ENCODE data around the gene SUMF1.

The SUMF1 gene

DNA sequence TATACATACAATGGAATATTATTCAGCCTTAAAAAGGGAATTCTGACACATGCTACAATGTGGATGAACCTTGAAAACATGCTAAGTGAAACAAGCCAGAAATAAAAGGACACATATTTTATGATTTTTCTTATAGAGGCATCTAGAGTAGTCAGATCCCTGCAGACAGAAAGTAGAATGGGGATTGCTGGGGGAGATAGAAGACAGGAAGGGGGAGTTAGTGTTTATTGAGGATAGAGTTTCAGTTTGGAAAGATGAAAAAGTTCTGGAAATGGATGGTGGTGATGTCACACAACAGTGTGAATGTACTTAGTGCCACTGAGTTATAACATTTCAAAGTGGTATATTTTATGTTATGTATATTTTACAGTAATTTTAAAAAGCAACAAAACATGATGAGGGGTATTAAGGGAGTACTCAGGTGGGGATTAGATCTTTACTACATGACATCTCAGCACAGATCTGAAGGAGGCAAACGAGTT, 30.8 kb upstream of the SUMF1 start:
- no peak for DNase-seq (ENCODE audit: low read depth in 2 of 2)

DNA sequence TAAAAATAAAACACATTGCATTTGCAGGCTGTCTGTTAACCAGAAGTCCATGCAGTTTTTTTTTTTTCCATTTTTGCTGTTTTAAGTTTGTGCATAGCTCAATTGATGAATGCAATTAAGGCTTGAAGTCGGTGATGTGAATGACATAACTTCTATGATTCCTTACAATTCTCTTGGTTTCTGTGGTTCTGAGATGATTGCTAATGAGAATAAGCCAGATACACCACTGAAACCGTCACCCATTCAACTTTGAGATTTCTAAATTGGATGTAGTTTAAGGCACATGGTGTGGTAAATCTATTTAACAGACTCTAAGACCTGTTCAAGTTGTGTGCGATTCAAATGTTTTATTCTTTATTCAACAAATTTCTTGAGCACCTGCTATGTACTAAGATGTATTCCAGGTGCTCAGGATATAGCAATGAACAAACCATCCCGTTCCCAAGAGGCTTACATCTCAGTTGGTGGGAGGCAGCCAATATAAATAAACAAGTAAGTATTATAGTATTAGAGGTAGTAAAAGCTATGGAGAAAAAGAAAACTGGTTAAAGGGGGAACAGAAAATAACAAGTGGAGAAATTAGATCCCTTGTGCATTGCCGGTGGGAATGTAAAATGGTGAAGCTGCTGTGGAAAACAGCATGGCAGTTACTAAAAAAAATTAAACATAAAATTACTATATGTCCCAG, 30.1 kb upstream of the SUMF1 start:
- DNase-seq (ENCODE audit: low read depth in 2 of 2), result no peak

DNA sequence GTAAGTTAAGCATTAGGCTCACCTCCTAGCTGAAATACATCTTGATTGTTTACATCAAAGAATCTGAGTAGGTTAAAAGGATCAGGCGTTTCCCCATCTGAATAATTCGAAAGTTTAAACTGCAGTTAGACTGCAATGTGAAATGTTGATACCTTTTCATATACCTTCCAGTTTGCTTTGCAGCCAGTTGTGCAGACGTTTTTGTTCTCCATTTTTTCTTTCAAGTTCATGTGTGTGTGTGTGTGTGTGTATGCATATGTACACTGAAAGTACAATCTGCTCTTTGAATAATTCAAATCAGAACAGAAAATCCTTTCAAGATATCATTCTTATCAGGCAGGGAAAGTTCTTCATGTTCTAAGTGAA, 29.0 kb upstream of the SUMF1 start:
- no peak for DNase-seq (ENCODE audit: low read depth in 2 of 2)

DNA sequence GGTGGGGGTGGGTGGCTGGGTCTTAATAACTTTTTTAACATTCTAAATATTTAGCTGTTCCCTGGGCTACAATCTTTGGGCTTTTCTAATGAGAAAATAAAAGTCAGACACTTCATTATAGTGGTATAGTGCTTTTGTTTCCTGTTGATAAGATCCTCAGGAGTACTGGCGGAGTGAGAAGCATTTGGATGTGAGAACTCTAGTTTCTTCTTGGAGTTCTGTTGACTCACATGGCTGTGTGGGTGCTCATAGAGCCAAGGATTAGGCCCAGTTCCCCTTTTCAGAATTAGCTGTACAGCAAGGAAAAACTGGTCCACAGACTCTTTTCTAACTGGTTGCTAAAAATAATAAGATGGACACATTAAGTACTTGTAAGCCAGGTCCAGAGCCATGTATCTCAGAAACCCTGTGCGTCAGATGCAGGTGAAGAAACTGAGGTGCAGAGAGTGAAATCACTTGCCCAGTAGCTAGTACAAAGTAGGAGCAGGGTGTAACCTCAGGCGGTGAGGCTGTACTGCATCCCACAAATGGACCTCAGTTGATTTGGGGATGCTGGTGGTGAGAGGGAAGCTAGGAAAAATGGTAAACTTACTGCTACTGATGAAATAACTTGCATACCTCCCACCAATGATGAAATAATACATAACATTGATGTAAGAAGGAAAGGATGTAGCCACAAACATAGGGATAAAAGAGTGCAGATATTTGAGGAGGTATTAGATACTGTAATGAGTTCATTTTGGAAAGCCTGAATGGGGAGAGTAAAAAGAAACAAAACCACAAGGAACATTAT, 28.4 kb upstream of the SUMF1 start:
- DNase-seq (ENCODE audit: low read depth in 2 of 2), result no peak

DNA sequence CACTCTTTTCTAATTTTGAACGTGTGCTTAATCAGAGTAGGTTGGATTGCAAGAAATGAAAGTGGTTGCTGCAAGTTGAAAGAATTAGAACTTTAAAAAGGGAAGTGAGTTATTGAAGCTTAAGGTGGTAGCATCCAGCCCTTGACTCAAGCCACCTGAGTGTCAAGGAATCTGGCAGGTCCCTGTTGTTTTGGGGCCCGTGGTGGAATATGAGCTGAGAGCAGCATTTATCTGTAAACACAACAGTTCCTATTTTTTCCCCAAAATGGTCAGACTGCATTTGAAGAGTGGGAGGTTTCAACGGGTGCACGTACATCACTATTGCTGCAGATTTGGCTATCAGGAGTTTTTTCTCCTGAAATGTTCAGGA, 27.8 kb upstream of the SUMF1 start:
- DNase-seq (ENCODE audit: low read depth in 2 of 2), result no peak

DNA sequence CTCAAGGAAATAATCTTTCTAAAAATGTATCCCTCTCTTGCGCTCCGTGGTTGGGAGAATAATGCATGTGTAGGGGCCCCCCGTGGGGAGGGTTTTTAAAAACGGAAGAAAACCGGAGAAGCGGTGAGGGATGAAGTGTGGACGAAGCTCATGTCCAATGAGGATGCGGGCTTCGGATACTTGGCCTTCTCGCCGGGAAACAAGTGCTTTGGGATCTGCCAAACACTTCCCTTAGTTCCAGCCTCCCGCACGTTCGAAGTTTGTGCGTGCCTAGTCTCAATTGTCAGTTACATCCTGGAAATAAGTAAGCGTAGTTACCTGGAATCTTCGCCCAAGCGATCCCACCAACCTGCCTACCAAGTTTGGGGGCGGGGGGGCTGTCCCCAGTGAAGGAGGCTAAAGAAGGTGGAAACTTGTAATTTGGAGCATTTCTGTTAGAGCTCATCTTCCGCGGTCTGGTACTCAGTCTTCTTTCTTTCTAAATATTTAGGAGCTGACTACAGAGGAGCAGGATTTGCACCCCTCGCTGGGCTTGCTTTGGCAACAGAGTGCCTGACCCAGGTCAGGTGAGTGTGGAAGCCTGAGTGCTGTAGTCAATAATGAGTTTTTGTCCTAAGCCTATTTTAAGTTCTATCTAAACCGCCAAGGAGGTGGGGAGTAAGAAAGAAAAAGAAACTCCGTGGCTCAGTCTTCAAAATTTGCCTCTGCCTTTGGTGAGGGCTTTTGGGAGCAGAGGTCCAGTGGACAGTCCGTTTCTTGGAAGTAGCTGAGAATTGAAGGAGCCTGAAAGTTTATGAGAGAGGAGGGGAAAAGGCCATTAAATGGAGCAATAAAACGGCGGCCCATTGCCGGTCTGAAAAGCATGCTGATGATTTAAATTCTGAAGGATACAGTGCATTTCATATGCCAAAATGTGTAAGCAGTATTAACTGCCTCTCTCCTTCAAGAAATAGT, 27.1 kb upstream of the SUMF1 start:
- no peak for DNase-seq (ENCODE audit: low read depth in 2 of 2)

DNA sequence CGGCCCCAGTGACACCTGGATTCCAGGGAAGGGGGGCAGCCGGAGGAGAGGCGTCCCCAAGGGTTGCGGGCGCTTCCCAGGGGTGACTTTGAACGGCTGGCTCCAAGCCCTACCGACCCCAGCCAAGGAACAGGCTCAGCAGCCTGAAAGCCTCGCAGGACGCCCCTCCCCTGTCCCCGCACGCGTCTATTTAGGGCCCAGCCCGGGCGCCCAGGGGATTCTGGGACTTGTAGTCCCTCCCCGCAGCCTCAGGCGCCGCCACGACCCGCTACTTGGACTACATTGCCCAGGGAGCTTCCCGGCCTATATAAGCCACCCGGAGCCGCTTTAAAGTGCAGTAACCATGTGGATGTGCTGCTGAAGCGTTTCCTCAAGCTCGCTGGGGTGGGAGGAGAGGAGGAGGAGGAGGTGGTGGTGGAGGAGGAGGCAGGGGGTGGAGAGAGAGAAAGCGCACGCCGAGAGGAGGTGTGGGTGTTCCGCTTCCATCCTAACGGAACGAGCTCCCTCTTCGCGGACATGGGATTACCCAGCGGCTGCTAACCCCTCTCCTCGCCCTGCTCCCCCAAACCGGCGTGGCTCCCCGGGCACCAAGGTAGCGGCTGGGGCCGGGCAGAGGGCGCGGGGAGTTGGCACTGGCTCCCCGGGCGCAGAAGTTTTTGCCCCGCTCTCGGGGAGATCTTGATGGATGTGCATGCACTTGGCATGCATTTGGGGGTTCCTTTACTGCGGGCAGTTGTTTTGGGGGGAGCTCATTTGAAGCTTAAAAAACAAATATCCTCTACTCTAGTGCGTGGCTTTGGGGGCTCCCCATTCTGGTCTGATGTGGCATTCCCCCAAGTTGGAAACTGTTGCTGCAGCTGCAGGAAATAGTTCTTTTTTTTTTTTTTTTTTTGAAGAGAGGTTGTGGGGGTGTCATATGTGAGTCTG, 26.2 kb upstream of the SUMF1 start, which contains the start of gene ITPR1:
TSS of gene ITPR1 (plus strand) at position 335 of the 927 bp plus-strand sequence. CDS start 23,144 bp downstream, outside the sequence.
- DNase-seq (ENCODE audit: low read depth in 2 of 2), result peak; percentile 90 to 99

DNA sequence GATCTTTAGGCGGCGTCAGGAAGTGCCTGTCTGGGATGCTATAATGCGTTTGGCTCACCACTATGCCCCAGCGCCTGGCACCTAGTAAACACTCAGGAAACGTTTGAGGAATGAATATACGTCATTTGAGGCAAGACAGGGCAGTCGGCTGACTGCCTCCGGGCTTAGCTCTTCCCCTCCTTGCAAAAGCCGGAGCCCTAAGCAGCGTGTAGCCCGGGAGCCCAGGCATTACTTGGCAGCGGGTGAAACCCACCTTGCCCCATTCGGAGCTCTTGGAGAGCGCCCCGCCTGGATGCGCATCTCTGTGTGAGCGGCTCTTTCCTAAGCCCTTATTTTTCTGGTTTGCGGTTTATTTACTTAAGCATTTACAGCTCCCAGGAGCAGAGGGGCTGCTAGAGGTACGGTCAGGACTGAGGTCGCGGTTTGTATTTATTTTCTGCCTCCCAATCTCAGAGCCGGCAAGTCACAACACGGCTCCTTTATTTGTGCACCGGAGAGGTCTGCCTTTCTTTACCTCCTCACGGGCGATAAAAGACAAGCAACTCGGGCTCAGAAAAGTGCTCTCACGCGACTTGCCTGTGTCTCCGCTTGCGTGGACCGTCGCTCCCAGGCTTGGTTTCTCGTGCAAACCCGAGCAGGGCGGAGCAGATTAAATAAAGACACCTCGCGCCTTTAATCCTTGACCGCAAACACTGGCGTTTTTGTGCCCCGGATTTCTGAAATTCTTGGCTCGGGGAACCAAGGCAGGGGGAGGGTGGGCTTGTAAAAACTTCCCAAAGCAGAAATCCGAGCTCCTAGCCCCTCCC, 25.3 kb upstream of the SUMF1 start:
- peak in 1 of 2 donors; percentile 28 for DNase-seq (ENCODE audit: low read depth in 2 of 2)

DNA sequence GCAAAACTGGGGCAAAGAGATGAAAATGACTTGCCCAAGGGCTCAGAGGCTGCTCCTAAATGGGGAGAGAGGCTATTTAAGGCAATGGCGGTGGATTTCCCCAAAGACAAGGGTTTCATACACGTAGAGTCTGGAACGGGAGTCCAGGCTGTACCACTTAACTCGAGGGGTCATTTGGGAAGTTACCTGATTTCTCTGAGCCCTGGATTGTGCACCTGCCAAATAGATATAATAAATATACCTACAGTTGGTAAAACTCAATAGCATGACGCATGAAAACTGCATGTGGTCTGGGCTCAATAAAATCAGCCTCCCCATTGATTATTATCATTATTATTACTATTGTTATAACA, 24.8 kb upstream of the SUMF1 start:
- DNase-seq (ENCODE audit: low read depth in 2 of 2), result no peak

DNA sequence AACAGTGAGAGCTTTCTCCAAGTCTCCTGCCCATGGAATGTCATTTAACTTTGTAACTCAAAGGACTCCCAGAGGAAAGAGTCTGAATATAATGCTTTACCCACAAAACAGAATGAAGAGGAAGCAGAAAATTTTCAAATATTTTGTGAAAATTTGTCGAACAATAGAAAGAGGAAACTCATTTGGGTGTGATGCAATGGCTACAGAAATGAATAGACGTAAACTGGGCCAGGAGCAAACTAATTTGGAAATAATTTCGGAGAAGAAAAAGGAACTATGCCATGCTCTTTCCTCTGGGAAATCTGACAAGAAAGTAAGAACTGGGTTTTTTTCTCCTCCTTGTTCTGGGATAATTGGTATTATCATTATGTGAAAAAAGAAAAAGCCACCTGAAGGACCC, 11.2 kb upstream of the SUMF1 start:
- DNase-seq (ENCODE audit: low read depth in 2 of 2), result no peak

DNA sequence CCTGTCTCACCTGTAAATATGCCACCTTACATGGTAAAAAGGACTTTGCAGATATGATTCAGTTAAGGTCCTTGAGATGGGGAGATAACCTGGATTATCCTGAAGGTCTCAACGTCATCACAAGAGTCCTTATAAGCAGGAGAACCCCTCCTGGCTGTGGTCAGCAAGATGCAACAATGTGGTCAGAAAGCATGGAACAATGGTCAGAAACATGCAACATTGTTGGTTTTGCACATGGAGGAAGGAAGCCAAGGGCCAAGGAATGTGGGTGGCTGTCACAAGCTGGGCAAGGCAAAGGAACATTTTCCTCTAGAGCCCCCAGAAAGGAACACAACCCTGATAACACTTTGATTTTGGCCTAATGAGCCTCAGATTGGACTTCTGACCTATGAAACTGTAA, 9.4 kb upstream of the SUMF1 start:
- DNase-seq (ENCODE audit: low read depth in 2 of 2), result no peak

DNA sequence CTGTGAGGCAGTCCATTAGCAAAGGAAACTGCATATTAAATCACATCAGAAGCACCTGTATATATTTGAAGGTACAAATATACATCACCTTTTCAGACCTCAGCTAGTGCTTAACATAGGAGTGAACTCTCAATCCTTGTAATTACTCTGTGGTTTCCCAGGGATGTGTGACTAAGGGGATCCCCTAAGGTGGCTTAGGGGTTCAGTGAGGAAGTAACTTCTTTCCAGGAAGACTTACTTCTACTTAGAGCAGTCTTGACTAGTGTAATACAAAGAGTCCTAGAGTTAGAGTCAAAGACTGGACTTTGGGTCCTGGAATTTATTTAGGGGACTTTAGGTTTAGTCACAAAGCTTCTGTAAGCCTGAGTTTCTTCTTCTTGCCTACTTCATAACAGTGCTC, 8.7 kb upstream of the SUMF1 start:
- no peak for DNase-seq (ENCODE audit: low read depth in 2 of 2)

DNA sequence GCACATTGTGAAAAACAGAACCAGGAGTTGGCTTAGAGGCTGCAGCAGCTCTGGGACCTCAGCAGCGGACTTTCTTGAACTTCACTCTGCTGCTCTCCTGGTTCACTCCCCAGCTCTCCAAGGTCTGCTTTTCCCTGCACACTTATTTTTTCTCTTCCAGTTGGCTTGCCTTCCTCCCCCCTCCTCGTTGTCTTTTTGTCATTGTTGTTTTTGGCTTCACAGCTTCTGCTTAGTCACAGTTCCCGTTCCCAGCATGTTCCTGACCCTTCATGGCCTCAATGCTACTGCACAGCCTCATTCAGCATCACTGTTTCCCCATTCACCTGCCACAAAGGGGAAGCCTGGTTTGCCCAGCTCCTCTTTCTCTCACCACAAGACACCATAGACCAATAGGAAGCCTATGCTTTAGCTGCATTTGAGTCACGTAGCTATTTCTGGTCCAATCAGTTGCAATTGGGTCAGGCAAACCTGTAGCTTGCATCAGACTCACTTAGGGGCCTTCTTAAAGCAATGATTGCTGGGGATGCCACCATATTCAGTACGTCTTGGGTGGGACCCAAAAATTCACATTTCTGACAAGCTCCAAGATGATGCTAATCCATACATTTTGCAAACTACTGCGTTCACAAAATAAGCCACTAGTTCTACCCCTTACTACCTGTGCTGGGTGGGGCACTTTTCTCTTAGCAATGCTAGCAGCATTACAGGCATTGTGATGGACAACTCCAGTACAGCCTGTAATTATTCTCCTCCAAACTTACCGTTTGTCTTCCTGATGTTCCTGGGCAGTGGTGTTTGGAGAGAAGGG, 7.8 kb upstream of the SUMF1 start:
- no peak for DNase-seq (ENCODE audit: low read depth in 2 of 2)

DNA sequence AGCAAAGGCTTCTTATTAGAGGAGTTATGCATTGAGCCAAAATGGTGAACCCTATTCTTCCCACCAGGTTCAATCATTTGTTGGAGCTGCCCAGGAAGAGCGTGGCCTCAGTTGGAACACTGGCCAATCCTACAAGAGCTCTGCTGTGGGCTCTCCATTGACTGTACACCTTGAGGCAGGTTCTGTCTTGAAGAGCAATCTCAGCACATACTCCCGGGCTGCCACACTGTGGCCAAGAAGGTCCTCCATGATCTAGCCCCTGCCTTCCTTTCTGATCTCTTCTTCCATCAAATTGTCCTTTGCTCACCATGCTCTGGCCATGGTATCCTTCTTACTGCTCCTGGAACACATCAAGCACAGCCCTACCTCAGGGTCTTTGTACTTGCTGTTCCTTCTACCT, 5.7 kb upstream of the SUMF1 start:
- DNase-seq (ENCODE audit: low read depth in 2 of 2), result no peak

DNA sequence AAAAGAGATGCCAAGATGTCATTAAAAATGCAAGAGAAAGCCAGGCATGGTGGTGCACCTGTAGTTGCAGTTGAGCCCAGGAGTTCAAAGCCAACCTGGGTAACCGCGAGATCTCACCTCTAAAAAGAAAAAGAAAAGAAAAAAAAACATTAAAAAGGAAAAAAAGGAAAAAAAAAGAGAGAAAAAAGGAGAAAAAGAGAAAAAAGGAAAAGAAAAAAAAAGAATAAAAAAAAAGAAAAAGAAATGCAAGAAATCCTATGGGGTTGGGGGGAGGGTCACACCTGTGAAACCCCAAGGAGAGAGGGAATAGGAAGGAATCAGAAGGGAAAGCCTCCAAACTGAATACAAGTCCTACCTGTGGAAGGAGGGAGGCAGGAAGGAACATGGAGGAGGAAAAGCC, 5.2 kb upstream of the SUMF1 start:
- no peak for DNase-seq (ENCODE audit: low read depth in 2 of 2)

DNA sequence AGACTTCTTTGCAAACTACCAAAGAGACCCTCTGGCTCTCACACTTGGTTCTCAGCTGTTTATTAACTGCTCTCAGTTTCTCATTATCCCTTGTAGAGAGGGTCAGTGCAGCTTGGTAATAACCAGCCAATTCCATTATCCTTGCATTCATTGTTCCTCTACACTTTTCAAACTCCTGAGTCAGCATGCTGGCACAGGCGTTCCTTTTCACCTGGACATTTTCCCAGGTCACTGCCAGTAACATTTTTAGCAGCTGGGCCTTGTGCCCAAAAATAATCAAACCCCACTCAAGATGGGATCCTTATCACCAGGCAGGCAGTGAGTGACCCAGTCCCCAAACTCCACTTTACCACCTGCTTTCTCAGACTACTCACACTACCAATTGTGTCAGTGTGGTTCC, 4.8 kb upstream of the SUMF1 start:
- DNase-seq (ENCODE audit: low read depth in 2 of 2), result no peak

DNA sequence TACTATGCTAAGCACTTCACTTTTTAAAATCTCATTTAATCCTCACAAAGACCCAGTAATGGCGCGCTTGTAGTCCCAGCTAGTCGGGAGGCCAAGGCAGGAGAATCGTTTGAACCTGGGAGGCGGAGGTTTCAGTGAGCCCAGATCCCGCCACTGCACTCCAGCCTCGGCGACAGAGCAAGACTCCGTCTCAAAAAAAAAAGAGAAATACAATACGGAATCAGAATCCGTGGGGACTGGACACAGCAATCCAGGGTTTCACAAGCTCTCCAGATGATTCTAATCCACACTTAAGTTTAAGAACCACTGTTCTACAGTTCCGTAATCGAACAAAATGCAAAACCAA, 426 bp upstream of the SUMF1 start:
- DNase-seq (ENCODE audit: low read depth in 2 of 2), result no peak

DNA sequence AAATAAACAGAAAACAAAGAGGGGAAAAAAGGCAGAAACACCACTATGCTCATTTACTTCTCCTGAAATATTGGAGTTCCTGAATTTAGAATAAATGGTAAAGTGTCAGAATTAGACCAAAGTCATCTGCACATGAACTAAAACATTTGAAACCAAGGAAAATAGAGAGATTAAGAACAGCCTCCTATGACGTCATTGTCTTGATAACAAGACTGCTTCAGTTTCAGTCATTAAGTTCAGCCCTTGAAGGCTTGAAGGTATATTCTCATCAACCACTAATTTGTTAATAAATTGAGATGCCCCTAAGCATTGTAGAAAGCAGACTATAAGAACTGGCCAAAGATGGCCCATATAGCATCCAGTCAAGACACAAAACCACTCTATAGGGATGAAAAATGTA, 2.5 kb downstream of the SUMF1 start:
- no peak for DNase-seq (ENCODE audit: low read depth in 2 of 2)

DNA sequence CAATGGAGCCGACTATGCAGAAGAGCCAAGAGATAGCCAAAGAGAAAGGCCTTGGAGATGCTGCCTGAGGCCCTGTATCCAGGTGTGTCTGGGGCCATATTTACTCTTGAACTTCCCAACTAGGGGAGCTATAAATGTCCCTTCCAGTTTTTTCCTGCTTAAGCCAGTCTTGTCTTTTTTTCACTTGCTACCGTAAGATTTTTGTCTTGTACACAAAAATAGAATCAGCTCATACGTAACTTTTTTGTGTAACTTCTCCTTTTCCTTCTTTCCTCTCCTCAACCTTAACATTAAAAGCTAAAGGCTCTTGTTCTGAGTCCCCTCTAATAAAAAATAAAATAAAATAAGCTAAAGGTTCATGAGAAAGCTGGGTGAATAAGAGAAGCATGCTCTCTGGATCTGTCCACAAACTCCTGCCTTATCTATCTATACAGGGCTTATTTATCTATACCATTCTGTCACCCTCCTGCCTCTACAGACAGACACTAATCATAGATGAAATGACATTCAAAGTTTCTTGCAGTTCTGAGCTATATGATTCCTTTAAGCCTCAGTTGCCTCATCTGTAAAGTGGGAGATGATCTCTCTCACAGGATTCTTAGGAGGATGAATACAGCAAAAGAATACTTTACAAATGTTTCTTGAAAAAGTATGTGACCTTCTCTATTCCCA, 4.6 kb downstream of the SUMF1 start:
- no peak for DNase-seq (ENCODE audit: low read depth in 2 of 2)

All from stimulated activated CD4-positive, alpha-beta T cell treated with anti-CD3 and anti-CD28 coated beads, Interleukin-1b, Interleukin-23, amount 100 ng/mL, for 4 hours (primary cell).